DOHH2 (cell line): ENCODE results near the gene DENND4C.

Source experiments
- CTCF ChIP-seq: fragments of 200-600 bp; sonication (generic); IDR thresholded peaks from one replicate; pipeline ENCODE4 v1.5.1; 2014; ENCODE audit warnings: antibody characterized with exemption, mild to moderate bottlenecking, low read depth, low read length; ENCODE audit not compliant: poor library complexity, severe bottlenecking
- EZH2phosphoT487 ChIP-seq: fragments of 200-600 bp; sonication (generic); IDR thresholded peaks from 2 replicates; pipeline ENCODE4 v1.6.1; 2017; ENCODE audit warnings: borderline replicate concordance, mild to moderate bottlenecking, antibody characterized with exemption, low read length, moderate library complexity, mixed read lengths

- no peak for TF ChIP-seq CTCF
- no peak for TF ChIP-seq EZH2phosphoT487
Observed at GRCh38 chr9:19201899-19202891, 28.3 kb upstream of the DENND4C start.
